NK-92 treated with Interleukin-12 subunit alpha and Interleukin-12 subunit beta, amount 100 ng/mL, for 24 hours (cell line): ENCODE results near the gene TAF4.
A peak's percentile ranks its signal among the peaks of the same experiment; 100 is the strongest.

Experiments
- DNase-seq: peaks from one replicate; lab custom pipeline; 2025; lab: John Stamatoyannopoulos, UW

Gene TAF4

DNA sequence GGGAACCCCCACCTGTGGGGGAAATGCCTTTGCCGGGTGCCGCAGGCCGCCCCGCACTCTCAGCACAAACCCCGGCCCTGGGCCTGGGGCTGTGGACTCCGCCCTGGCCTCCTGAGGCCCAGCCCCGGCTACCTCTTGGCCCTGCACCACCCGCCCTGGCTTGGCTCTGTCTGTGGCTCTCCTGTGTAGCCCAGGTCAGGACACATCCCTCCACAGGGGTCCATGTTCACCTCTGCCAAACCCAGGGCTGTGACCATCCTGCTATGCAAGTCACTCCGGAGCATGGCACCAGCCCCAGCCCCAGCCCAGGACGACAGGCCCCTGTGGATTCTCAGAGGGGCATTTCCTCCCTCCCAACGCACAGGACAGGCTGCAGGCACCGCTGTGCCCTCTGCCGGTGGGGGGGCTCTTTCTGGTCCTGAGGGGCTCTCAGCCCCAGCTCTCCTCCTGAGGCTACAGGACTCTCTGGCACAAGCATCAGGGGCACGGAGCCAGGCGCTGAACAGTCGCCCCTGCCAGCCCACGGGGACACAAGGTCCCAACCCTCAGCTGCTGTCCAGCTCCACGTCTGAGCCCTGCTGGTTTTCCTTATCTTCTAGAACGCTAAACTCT, 45.7 kb downstream of the TAF4 start:
- DNase-seq: no peak

DNA sequence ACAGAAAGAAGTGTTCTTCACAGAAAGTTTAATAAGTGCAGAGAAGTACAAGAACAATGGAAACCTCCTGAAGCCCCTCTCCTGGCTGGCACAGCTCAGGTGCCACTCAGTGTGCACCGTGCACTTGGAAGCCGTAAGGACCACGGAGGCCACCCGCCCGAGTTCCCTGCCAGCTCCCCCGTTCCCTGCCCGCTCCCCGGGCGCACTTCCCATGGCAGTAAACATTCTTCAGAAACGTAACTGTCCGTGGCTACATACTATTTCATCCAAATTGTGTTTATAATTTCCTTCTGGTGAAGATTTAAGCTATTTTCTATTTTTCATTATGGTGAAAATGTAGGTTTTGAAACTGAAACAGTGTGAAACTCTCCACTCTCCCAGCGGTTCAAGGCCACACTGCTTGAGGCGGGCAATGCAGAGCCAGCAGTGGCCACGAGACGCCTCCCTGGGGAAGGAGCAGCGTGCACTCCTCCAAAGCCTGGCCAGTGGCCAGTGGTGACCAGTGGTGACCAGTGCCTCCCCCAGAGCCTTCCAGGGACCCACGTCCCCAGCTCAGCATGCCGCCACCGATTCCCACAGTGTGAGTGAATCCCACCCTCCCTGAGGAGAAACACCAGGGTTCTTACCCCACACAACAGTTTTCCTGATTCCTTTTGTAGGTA, 46.4 kb downstream of the TAF4 start:
- no peak for DNase-seq

DNA sequence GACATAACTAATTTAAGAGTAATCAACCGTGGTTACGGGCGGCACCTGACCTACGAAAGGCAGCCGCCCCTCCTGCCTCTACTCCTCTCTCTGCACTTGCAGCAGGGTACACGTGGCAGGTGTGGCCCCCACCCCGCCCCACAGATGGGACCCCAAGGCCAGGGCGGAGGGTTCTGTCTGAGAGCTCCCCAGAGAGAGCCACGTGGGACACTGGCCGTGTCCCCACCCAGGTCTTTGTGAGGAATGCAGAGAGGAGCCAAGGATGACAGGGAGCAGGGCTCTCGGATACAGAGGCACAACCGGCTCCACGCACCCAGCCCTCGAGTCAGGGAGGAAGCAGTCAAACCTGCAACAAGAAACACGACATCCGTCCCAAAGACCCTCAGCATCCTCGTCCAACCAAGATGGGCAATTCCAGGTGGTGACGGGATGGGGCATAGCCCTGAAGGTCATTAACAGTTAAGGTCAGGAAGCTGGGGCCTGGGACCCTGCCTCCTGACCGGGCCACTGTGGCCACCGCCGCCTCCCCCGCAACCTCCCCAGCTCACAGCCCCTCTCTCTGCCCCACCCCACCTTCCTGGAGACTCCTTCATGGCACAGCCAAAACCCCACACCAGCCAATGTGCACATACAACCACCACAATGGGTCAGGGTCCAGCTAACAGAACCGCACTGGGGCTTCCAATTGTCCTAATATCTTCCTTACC, 47.1 kb downstream of the TAF4 start:
- no peak for DNase-seq

DNA sequence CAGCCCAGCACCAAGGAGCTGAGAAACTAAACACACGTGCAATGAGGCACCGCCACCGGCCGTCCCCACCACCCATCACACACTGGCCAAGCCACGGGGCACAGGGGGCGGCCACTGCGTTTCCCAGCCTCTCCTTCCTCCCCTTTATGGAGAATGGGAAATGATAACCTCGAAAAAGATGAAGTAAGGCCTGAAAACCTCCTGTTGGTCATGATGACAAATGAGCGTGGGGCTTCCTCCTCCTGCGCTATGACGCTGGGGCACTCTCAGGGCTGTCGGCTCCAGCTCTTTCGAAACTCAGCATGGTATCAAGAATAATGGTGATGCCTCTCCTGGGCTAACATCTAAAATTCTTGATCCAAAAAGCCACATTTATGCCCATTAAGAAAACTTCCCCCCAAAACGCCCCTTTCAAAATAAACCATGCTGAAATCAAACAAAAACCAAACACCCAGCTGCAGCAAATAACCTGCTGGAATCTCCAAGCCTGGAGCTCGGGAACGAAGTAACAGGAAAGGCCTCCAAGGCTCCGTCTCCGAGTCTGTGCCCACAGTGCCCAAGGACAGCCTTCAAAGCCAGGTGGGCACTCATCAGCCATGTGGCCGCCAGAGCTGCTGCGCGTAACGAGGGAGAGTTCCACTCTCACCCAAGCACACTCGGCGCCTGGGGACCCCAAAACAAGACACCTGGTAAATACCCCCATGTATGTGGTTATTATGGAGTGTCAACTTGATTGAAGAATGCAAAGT, 50.0 kb downstream of the TAF4 start:
- DNase-seq: no peak

DNA sequence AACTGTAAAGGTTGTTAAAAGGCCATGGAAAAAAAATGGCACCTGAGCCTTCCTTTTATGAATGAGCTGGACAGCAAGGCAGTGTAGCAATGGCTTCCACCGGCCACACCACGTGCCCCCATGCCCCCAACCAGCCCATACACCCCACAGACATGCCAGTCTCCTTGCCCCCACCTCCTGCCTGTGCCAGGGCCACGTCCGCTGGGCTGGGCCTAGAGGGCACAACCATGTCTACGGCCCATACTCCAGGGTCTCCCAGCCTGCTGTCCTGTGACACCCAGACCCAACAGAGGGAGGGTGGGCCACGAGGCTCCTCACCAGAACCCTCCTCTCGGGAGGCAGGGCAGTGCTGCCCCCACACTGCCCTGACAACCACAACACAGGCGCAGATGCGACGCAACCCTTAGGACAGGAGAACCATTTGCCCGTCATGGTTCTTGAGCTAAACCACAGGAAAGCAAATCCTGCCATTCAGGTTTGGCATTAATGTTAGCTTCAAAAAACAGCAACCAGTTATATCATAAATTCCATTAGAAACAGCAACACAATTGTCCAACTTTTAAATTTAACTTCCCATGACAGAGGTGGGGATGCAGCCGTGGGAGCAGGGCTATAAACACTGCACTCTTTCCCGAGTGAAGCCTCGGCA, 50.7 kb downstream of the TAF4 start:
- DNase-seq: no peak

DNA sequence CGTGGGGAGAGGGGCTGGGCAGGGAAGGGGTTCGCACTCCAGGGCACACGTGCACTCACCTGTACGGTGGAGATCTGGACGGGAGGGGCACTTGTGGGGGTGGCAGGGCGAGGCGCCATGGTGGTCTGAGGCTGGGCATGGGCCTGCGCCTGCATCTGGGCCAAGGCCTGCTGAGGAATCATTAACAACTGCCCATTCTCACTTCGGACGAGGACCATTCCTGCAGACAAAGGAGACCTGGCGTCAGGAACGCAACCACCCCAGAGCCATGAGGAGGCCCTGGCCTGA, 51.2 kb downstream of the TAF4 start:
- no peak for DNase-seq

DNA sequence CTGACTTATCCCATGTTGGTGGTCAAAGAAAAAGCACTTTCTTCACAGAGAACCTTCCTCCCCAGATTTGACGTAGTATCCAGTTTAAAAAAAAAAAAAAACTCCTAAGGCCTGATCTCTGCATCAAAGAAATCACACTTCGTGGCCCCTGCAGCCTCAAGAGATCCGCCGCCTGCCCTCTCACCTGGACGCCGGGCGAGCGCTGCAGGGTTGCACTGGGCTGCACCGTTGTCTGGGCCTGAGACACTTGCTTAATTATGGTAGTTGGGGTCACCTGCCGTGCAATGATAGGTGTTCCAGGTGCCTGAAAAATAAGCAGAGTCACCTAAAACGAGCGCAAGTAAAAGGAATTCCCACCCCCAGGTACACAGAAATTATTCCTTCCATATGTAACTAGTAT, 53.0 kb downstream of the TAF4 start:
- no peak for DNase-seq

DNA sequence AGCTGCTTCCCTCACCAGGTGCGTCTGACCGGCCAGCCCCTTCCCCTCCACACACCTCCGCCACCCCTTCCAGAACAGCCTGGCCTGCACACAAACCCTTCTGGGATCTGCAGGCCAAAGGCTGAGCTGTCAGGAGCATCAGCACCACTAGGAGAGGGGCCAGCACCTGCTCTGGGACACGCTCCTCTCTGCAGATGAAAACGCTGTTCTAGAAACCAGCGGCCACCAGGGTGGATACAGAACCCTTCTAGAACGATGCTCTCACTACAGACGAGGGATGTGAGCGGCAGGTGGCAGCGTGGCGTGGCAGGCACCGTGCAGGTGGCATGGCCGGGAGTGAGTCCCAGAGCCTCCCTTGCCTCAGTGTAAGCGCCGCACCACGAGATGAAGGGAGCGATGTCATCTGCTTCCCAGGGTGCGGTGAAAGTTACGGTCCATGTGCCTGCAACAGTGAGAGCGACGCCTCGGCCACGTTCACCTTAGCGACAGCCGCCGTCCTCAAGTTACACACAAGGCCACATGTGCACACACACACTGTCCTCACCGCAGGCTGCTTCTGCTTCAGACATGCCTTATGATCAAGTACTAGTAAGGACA, 53.6 kb downstream of the TAF4 start:
- no peak for DNase-seq

DNA sequence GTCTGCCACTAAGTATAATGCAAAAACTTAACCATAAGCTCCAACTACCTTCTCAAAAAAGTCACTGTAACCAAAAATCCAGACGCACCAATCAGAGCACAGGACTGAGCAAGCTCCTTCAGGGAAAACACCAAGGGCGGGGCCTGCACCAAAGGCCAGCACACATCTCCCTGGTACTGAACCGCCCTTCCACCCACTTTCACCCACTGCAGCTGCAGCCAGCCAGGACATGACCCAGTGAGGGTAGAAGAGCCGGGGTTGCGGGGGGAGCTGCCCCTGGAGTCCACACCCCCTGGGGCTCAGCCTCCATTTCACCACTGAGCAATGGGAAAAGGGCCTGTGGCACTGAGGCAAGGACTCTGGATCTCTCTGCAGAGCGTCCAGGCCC, 54.3 kb downstream of the TAF4 start:
- no peak for DNase-seq

DNA sequence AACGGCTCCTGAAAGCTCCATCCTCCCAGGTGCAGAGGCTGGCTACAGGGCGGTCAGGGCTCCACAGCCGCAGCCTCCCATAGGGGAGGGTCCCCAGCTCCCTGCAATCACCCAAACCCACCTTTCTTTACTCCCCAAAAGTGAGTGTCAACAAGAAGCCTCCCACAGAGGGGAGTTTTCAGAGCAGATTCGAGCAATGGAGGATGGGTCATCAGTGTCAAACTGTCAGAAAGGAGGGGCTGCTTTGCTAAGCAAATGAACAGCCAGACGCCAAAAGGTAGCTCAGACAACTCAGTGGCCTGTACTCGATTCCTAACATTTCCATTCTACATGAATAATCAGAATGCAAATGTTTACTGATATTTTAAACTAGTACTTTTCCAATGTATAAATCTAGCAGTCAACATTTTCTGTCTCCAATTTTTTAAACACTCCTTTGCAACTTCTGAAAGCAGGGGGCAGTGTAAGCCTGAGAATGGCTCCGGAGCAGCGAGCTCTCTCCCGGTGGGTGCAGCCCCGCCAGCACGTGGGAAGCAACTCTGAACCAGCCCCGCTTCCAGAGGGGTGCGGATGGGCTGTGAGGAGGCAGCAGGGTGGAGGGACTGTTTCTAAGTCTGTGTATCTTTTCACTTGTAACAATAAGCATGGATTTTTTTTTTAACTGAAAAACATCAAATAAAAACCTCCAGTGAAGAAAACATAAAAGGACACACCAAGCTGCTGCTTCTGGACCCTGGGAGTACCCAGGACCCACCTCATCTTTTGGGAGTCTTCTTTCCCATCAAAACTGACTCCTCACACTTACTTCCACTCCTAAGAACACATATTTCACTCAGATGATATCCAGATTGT, 54.9 kb downstream of the TAF4 start:
- peak; percentile 9 for DNase-seq

DNA sequence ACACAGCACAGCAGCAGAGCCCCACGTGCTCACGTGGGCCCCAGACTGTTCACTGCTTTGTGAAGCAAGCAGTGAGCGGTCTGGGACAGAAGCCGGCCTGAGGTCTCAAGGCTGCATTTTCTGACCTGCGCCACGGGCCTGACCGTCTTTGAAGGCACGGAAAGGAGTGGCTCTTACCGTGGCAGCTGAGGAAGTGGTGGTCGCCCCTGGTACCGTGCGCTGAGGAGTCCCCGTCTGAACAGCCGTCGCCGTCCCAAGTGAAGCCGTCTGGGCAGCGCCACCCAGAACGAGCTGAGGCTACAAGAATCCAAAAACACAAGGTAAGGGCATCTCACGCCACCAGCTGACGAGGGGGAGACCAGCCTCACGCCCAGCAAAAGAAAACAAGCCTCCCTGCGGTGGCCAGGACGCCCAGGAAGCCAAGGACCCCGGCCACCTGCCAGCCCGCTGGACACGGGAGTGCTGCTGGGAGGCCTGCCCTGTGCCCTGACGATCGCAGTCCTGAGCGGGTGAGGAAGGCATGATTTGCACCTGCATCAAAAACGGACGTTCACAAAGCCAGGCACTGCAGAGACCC, 55.7 kb downstream of the TAF4 start:
- no peak for DNase-seq

DNA sequence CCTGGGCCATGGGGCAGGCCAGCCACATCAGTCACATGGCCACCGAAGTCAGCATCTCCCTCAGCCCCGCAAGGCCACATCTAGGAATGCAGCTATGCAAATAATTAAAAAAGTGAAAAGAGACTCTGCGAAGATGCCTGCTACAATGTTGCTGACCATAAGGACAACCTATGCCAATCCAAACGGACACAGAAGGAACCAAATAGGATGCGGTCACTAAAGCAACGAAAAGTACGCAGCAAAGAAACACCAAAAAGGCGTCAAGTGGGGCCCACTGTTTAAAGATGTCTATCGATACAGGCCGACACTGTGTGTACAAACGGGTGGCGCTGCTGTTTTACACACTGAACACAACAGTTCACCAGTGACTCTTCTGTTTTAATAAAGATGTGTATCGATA, 56.4 kb downstream of the TAF4 start:
- DNase-seq: no peak

DNA sequence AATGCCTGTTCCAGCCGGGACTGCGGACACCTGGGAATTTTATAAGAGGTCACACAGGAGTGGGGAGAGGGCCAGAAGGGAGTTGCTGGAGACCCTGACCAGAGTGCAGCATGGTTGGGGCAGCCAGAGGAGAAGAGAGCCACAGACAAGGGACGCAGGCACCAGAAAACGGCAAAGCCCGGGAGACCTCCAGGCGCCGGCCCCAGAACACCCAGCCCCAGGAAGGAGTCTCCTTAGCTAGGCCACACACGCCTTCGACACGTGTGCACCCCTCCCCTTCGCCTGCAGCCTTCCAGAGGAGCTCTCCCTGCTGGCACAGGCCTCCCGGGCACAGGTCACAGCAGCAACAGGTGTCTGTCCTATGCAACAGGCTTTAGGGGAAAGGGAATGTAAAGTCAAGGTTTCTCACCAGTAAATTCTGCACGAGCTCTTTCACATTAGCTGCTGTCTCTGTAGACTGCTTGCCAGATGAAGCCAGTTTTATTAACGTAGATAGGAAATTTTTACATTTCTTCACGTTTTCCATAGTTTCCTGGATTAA, 57.0 kb downstream of the TAF4 start:
- no peak for DNase-seq

DNA sequence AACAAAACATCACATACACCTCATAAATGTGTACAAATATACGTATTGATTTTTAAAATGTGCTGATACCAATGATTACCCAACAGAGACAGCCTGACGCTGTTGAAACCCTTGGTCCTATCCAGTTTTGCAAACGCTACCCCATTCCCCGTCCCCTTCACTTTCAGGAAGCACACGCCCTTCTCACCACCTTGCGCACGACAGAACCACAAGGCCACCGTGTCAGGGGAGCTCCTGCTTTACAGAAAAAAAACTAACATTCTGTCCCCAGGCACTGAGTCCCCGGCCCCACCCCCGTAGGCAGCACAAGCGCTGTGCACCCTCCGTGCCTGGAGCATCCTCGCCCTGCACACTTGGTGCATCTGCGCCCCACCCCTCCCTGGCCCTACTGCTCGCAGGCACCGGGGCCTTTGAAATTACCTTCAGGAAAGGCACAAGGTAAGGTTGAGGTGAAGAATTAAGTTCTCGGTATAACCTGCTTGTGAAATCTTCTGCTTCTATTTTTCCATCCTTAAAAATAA, 58.5 kb downstream of the TAF4 start:
- no peak for DNase-seq

DNA sequence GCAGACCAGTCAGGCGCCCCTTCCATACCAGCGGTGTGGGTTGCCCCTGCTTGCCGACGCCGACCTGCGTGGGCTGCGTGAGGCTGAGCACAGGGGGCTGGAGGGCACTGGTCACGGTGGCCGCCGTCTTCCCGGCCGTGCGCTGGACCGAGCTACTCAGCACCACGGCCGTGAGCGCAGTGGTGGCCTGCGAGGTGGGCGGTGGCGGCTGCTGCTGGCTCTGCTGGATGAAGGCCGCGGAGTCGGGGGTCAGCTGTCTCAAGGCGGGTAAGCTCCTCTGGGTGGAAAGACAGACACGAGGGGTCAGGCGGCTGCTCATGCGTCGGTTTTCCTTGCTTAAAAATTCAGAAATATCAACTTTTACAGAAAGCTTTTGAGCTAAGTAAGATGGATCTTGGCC, 59.2 kb downstream of the TAF4 start:
- no peak for DNase-seq

DNA sequence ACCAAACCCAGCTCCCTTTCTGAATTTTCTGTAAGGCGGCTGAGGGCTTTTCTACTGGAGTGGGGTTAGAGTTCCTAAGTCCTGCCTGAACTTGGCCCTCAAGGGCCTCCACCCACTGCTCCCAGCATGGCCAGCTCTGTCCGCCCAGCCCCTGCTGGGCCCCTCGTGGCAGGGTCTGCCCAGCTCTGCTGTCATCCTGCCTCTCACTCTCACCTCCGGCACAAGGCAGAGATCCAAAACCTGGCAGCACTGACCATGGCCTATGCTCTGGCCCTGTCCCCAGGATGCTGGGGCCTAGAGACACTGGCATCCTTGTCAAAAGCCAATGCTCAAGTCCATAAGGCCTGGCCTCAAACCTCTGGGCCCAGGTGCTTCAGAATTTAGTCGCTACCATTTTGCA, 61.1 kb downstream of the TAF4 start:
- DNase-seq: no peak

DNA sequence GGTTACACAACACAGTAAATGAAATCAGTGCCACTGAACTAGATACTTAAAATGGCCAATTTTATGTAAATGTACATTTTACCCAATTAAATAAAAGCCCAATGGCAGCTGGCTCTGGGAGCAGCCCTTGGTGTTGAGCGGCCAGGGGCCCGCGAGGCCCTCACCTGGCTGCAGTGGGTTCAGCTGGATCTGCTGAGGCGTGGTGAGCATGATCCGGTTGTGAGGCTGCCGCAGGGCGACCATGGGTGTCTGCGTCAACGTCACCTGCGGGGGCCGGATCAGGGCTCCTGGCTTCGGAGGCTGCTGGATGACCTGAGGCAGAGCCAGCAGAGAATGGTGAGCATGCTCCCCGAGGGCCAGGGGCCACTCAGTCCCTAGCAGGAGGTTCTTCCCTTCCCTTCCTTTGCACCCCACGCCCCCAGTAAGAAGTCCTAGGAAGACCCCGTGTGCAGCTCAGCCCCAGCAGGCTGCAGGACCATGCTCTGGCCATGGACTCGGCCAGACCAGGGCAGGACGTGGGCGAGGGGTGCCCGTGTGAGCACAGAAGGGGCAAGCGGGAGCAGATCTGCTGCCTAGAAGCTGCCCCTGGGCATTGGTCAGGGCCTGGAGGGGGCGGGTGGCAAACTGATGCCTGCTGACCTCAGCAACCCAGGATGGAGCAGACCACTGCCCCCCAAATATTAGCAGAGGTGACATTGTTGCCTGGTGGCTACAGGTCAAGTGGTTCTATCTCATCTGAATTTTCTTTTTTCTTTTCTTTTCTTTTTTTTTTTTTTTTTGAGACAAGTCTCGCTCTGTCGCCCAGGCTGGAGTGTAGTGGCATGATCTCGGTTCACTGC, 61.9 kb downstream of the TAF4 start:
- DNase-seq: no peak

DNA sequence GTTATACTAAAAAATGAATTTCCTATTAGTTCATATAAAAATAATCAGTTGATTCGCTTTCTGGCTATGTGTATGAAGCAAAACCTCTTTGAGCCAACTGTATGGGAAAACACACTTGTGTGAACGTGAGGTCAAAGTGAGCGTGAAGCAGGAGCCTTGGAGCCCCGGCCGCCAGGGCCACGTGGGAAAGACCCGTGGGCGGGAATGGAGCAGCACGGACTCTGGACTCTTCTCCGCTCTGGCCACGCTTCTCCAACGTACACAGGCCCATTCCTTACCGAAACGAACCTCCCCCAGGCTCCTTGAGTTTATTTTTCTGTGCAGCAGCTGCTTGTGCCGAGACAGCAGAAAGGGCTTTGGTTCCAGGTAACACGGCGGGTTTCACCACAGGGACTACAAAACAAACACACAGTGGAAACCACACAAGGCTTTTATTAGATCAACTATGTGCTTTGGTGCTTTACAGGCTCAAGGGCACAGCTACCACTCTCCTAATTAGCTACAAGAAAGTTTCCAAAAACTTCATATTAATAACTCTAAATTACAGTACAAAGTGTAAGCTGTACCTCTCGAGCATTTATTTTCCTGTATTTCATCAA, 62.7 kb downstream of the TAF4 start:
- DNase-seq: no peak

DNA sequence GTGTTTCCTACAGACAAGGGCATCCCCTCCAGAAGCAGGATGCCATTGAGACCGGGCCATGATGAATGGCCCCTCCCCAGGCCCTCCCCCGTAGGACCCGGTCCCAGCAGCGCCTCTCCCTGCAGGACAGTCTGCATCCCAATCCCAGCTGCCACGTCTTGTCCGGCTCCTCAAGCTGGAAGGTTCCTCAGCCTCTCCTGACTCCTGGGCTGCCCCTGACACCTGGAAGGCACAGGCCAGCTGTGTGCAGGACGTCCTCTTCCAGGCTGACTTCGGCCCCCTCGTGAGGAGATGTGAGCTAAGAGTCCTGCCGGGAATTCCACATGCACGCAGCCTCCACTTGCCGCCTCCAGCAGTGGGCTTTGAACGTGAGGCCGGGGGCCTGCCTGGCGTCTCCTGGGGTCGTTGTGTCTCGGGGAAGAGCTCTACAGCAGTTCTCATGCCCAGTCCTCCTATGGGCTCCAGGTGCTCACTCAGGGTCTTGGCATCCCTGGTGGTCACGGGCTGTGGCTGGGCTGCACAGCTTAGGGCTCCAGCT, 64.4 kb downstream of the TAF4 start:
- DNase-seq: no peak
